Upper lobe of left lung (tissue), 6 donors: ENCODE data around the gene CCNT2. TPM values are rescaled to one million over a fixed set of nuclear protein-coding genes. Genes with fewer than 3 reads are reported as not detected.
"Not testable (repeated sequence)": the region's sequence is repeated elsewhere in the genome, so short reads cannot be mapped to it uniquely, and the experiment has no call there.

Experiments used
- ATAC-seq, 2 donors: fragments of 200-7000 bp; cut with Tn5 transposase; one replicate each; pipeline ENCODE4 v1.9.1; 2022; ENCODE audit warnings: mild to moderate bottlenecking in 2 of 2, moderate library complexity in 2 of 2; ENCODE audit not compliant: low FRiP score in 2 of 2
- DNase-seq, 2 donors: peaks; one replicate each; pipeline ENCODE4 v3.0.0-alpha.2; 2019 to 2020
- H3K27ac ChIP-seq, 4 donors: fragments of 200-600 bp; sonication (generic); one replicate each; pipeline ENCODE4 v1.5.1; 2016 to 2019
- H3K27me3 ChIP-seq, 4 donors: fragments of 200-600 bp; sonication (generic); one replicate each; pipeline ENCODE4 v1.5.1; 2017 to 2019
- H3K36me3 ChIP-seq, 4 donors: fragments of 200-600 bp; sonication (generic); one replicate each; pipeline ENCODE4 v1.5.1; 2016 to 2019
- H3K4me1 ChIP-seq, 4 donors: fragments of 200-600 bp; sonication (generic); one replicate each; pipeline ENCODE4 v1.5.1; 2018 to 2019
- H3K4me3 ChIP-seq, 4 donors: fragments of 200-600 bp; sonication (generic); one replicate each; pipeline ENCODE4 v1.5.1; 2017 to 2019; ENCODE audit warnings: mild to moderate bottlenecking in 2 of 4, moderate library complexity in 1 of 4
- H3K9me3 ChIP-seq, 4 donors: fragments of 200-600 bp; sonication (generic); one replicate each; pipeline ENCODE4 v1.5.1; 2018 to 2019
- CTCF ChIP-seq, 6 experiments: fragments of 450-650 bp in 4 of 6; fragments of 200-600 bp in 2 of 6; sonication (generic) in 2 of 6; IDR thresholded peaks; one replicate each; pipeline ENCODE4 v1.5.1; 2016 to 2019; ENCODE audit warnings: antibody characterized with exemption in 6 of 6
- EP300 ChIP-seq, 4 donors: sonication (generic); formaldehyde crosslinking; IDR thresholded peaks; one replicate each; pipeline ENCODE4 v1.5.1; 2017; ENCODE audit warnings: antibody characterized with exemption in 4 of 4, control low read depth in 2 of 4
- POLR2A ChIP-seq, 4 donors: fragments of 450-650 bp; IDR thresholded peaks; one replicate each; pipeline ENCODE4 v1.5.1; 2016 to 2017; ENCODE audit warnings: antibody characterized with exemption in 4 of 4, mild to moderate bottlenecking in 2 of 4
- POLR2AphosphoS5 ChIP-seq, 2 donors: sonication (generic); formaldehyde crosslinking; IDR thresholded peaks; one replicate each; pipeline ENCODE4 v1.5.1; 2017; ENCODE audit warnings: antibody characterized with exemption in 2 of 2
- WGBS, 2 donors: methylation state at CpG; one replicate each; pipeline ENCODE4 v1.1.5; 2017 to 2018; 5-methylcytosine and 5-hydroxymethylcytosine counted together
- total RNA-seq, 6 donors: library from RNA; depleted of rRNA in 4 of 6; stranded (reverse); fragments of >200 nt in 4 of 6; gene quantifications; one replicate each; pipeline versions ENCODE4 v1.1.0 to v1.2.1, GENCODE V29; 2016 to 2021
- donor health status: DM: no; HTN: no; CAD: no; lungs with moderate emphysema.
- donor health status: DM: no; HTN: yes; CAD: no; lungs with severe emphysema.

Gene CCNT2
- total RNA-seq, 6 donors from 2014 or later: 15.9 to 56.9 (median 32.2) TPM

DNA sequence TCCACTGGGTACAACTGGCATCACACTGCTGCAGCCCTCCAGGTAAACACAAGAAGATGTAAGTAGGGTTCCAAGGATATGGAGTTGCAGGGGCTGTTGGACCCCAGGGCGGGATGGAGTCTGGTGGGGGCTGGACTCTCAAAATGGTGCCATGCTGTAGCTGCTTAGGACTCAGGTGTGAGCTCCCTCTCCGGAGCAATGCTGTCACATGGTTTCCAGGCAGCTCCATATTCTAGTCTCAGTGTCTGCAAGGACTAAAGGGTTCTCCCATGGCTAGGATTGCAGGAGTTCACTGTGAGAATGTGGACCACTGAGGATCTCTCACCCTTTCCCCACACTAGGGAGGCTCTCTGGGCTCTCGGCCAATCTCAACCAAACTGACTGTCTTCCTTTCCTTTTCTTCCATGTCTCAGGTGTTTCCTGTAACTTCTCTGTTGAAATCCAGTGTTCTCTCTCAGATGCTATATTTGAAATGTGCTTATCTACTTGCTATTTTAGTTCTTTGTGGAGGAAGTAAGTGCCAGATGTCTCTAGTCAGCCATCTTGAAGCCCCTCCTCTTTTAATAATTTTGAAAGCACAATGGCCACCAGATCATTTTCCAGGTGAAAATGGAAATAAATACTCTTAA lies 57.6 kb downstream of the CCNT2 start:
- Histone ChIP-seq H3K36me3 (no peaks in the 10 kb centered on the region), H3K4me3 (no peak overlapping the region), H3K4me1 (no peaks in the 10 kb centered on the region), H3K9me3 (peaks cover 5 to 15% (median 13%) of the 10 kb centered on the region in 4 donors), H3K27me3 (no peaks in the 10 kb centered on the region), H3K27ac (no peak overlapping the region)
- no peak for DNase-seq
- no peak for TF ChIP-seq EP300 (IDR thresholded peaks at IDR 0.05)
- TF ChIP-seq POLR2AphosphoS5 (IDR thresholded peaks at IDR 0.05): no peak
- no peak for TF ChIP-seq POLR2A (IDR thresholded peaks at IDR 0.05)
- no peak for TF ChIP-seq CTCF (IDR thresholded peaks at IDR 0.05)
- WGBS, 2 donors: 22 to 75% methylated on average over 2 to 3 of the region's 3 CpGs
- ATAC-seq: no peak

DNA sequence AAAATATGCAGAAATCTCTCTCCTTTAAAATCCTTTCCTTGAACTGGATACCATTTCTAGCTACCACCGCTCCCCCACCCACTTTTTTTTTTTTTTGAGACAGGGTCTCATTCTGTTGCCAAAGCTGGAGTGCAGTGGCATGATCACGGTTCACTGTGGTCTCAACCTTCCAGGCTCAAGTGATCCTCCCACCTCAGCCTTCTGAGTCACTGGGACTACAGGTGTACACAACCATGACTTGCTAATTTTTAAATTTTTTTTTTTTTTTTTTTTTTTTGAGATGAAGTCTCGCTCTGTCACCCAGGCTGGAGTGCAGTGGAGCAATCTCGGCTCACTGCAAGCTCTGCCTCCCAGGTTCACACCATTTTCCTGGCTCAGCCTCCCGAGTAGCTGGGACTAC lies 58.5 kb downstream of the CCNT2 start:
- not testable (repeated sequence) for DNase-seq, H3K27me3 ChIP-seq, H3K36me3 ChIP-seq, H3K4me3 ChIP-seq, H3K4me1 ChIP-seq, H3K27ac ChIP-seq, ATAC-seq
- WGBS, 2 donors: 80 to 89% methylated on average over 5 of the region's 5 CpGs
- peaks cover 5 to 15% (median 13%) of the 10 kb centered on the region in 4 donors for H3K9me3 ChIP-seq

DNA sequence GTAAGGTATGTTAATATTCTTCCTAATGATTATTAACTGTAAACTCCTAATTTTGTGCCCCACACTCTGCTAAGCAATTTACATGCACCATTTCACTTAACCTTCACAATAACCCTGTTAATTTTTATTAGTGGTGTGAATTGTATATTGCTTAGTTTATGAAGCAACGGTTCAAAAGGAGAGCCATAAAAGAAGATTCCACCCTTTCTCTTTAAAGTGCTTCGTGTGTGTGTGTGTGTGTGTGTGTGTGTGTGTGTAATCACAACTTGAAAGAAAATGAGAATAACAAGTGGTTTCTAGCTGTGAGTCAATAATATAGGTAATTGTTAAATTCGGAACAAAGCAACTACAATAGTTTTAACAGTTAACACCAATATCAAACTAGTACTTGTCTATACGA lies 60.6 kb downstream of the CCNT2 start:
- TF ChIP-seq POLR2A (IDR thresholded peaks at IDR 0.05) (no peak), POLR2AphosphoS5 (IDR thresholded peaks at IDR 0.05) (no peak), EP300 (IDR thresholded peaks at IDR 0.05) (no peak), CTCF (IDR thresholded peaks at IDR 0.05) (no peak)
- Histone ChIP-seq H3K4me1 (no peaks in the 10 kb centered on the region), H3K9me3 (peaks cover 2 to 9% (median 5%) of the 10 kb centered on the region in 4 donors), H3K36me3 (no peaks in the 10 kb centered on the region), H3K27me3 (no peaks in the 10 kb centered on the region), H3K4me3 (no peak overlapping the region), H3K27ac (no peak overlapping the region)
- WGBS, 2 donors: 79 to 82% methylated on average over 4 of the region's 4 CpGs
- DNase-seq: no peak
- ATAC-seq: no peak

GRCh38 chr2:134980639-134981038 lies 62.0 kb downstream of the CCNT2 start:
- TF ChIP-seq POLR2A (IDR thresholded peaks at IDR 0.05) (no peak), CTCF (IDR thresholded peaks at IDR 0.05) (no peak), POLR2AphosphoS5 (IDR thresholded peaks at IDR 0.05) (no peak)
- Histone ChIP-seq H3K4me3 (no peak overlapping the region), H3K27me3 (no peaks in the 10 kb centered on the region), H3K4me1 (no peaks in the 10 kb centered on the region), H3K36me3 (no peaks in the 10 kb centered on the region), H3K27ac (no peak overlapping the region), H3K9me3 (peaks cover 0 to 3% (median 0%) of the 10 kb centered on the region in 4 donors)
- DNase-seq (no peak), ATAC-seq (no peak)
- WGBS, 2 donors: 94 to 96% methylated on average over 6 to 7 of the region's 7 CpGs

DNA sequence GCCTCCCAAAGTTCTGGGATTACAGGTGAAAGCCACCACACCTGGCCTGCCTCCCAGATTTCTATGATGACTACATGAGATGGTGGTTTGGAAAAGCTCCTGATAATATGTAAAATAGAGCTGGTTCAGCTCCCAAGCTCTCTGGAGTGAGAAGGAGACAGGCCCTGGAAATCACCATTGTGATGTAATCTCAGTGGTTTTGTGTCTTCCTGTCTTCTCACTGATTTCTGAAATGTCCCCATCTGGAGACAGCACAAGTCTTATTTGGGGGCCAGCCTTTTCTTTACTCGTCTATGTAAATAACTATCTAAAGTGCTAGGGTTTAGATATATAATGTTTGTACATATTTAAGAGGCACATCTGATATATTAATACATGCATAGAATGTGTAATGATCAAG lies 64.0 kb downstream of the CCNT2 start:
- H3K4me1 ChIP-seq: no peaks in the 10 kb centered on the region
- no peak for DNase-seq
- 58 to 61% methylated on average over 1 of the region's 1 CpG for WGBS, 2 donors
- peaks cover 0 to 3% (median 0%) of the 10 kb centered on the region in 4 donors for H3K9me3 ChIP-seq
- no peak for ATAC-seq
- TF ChIP-seq EP300 (IDR thresholded peaks at IDR 0.05) (no peak), POLR2A (IDR thresholded peaks at IDR 0.05) (no peak), CTCF (IDR thresholded peaks at IDR 0.05) (no peak), POLR2AphosphoS5 (IDR thresholded peaks at IDR 0.05) (no peak)
- H3K27me3 ChIP-seq: no peaks in the 10 kb centered on the region
- no peaks in the 10 kb centered on the region for H3K36me3 ChIP-seq
- H3K4me3 ChIP-seq: no peak overlapping the region
- no peak overlapping the region for H3K27ac ChIP-seq
